HepG2 (cell line): ENCODE results near the gene RPS6KB2. TPM values are rescaled to one million over a fixed set of nuclear protein-coding genes. Genes with fewer than 3 reads are reported as not detected.
A peak's percentile ranks its signal among the peaks of the same experiment; 100 is the strongest.

Experiments used
- CREB1 ChIP-seq, 2 experiments: fragments of 450-650 bp in 1 of 2; IDR thresholded peaks; 2 replicates each; pipeline ENCODE4 v1.6.1; 2016 to 2017; ENCODE audit warnings: control low read depth in 1 of 2, mild to moderate bottlenecking in 1 of 2, missing compliant biosample characterization in 1 of 2, missing genetic modification characterization in 1 of 2
- HOXA5 ChIP-seq: sonication (generic); formaldehyde crosslinking; IDR thresholded peaks from 2 replicates; pipeline ENCODE4 v1.4.0; 2020; ENCODE audit warnings: missing genetic modification reagents
- JDP2 ChIP-seq: sonication (generic); formaldehyde crosslinking; IDR thresholded peaks from 2 replicates; pipeline ENCODE4 v1.8.1; 2022; ENCODE audit warnings: missing genetic modification reagents, borderline replicate concordance
- MZF1 ChIP-seq: sonication (generic); formaldehyde crosslinking; IDR thresholded peaks from 2 replicates; pipeline ENCODE4 v1.8.1; 2023; ENCODE audit warnings: mild to moderate bottlenecking, missing genetic modification reagents, borderline replicate concordance
- NCOA1 ChIP-seq: sonication (generic); formaldehyde crosslinking; IDR thresholded peaks from 2 replicates; pipeline ENCODE4 v1.9.0; 2021; ENCODE audit warnings: missing genetic modification reagents
- SETDB1 ChIP-seq: sonication (generic); formaldehyde crosslinking; IDR thresholded peaks from 2 replicates; pipeline ENCODE4 v1.5.1; 2020; ENCODE audit warnings: missing genetic modification reagents, mild to moderate bottlenecking, borderline replicate concordance
- ZNF547 ChIP-seq: sonication (generic); formaldehyde crosslinking; IDR thresholded peaks from 2 replicates; pipeline ENCODE4 v1.5.1; 2020; ENCODE audit warnings: mild to moderate bottlenecking, missing genetic modification reagents
- polyA plus RNA-seq, 8 experiments: library from polyadenylated mRNA; depleted of rRNA in 3 of 8; stranded (reverse) in 7 of 8; unstranded in 1 of 8; fragments of >200 nt; fragmentation: Illumina TruSeq in 4 of 8; extraction: Trizol in 4 of 8; gene quantifications; 2 replicates each; pipeline versions ENCODE4 v1.2.1 to v1.2.3, GENCODE V29; 2011 to 2016; ENCODE audit warnings: low read depth in 4 of 8, missing spikeins in 1 of 8, mixed read lengths in 1 of 8; ENCODE audit not compliant: insufficient read depth in 1 of 8
- total RNA-seq, 5 experiments: library from RNA; depleted of rRNA; stranded (reverse); fragments of >200 nt; fragmentation: Illumina TruSeq; extraction: Trizol; gene quantifications; 2 replicates each; pipeline ENCODE4 v1.2.3, GENCODE V29; 2016; ENCODE audit warnings: low read depth in 1 of 5
- TF ChIP-seq, protein P1 (sequence below): sonication (generic); formaldehyde crosslinking; IDR thresholded peaks from 2 replicates; pipeline ENCODE4 v1.5.1; 2020; ENCODE audit warnings: mild to moderate bottlenecking, missing genetic modification reagents, moderate library complexity
- TF ChIP-seq, protein P2 (sequence below): fragments of 450-650 bp; IDR thresholded peaks from 2 replicates; pipeline ENCODE4 v1.6.1; 2017
- TF ChIP-seq, protein P3 (sequence below): sonication (generic); formaldehyde crosslinking; conservative IDR thresholded peaks from 2 replicates; pipeline ENCODE4 v1.4.0; 2020; ENCODE audit warnings: missing genetic modification reagents
- TF ChIP-seq, protein P4 (sequence below): sonication (generic); formaldehyde crosslinking; IDR thresholded peaks from 2 replicates; pipeline ENCODE4 v1.4.0; 2020; ENCODE audit warnings: missing genetic modification reagents
- TF ChIP-seq, protein P5 (sequence below), 2 experiments: IDR thresholded peaks; 2 replicates each; pipeline ENCODE4 v1.6.1; 2011 to 2012; ENCODE audit warnings: low read length in 2 of 2, borderline replicate concordance in 1 of 2, low read depth in 1 of 2, mild to moderate bottlenecking in 1 of 2, moderate library complexity in 1 of 2

Gene RPS6KB2
- total and polyA plus RNA-seq, 2 of the 13 experiments (the other 11 are each of a cell fraction or from before 2014, with no cell fraction given), result 52.9 to 54.8 TPM

DNA sequence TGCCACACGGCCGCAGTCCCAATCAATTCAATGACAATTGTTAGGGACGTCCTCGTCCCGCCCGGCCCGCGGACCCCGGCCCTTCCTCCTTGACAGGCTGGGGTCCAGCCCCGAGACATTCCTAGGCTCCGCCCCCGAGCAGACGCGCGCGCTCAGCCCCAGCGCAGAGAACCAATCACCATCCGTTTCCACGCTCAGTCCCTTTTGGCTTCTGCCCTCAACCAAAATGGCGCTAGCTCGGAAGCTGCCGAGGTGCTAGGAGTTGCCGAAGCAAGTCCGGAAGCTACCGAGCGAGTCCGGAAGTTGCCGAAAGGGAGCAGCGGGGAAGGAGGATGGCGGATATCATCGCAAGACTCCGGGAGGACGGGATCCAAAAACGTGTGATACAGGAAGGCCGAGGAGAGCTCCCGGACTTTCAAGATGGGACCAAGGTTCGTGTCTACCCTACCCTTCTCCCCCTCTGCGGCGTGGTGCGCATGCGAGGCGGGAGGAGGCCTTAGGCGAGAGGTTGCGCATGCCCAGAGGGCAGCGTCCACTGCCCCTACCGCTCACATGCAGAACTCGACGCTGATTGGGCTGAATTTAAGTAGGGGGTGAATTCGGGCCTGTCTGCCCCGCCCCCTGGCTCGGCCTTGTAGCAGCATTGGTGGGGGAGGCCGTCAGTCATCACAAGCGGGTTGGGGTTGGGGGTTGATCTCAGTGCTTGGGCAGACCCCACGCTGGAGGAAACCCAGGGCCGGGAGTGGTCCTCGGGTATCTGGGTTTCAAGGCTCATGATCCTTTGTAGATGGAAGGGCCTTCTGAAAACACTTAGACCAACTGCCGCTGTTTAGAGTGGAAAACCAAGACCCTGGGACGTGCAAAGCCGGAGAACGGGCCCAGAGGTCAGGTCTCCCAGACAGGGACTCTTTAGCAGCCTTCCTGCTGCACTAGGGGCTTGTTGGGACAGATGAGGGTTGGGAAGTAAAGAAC is 54.8 kb downstream of the RPS6KB2 start, which contains the start of gene AIP (continued):
- TF ChIP-seq, protein P1, sequence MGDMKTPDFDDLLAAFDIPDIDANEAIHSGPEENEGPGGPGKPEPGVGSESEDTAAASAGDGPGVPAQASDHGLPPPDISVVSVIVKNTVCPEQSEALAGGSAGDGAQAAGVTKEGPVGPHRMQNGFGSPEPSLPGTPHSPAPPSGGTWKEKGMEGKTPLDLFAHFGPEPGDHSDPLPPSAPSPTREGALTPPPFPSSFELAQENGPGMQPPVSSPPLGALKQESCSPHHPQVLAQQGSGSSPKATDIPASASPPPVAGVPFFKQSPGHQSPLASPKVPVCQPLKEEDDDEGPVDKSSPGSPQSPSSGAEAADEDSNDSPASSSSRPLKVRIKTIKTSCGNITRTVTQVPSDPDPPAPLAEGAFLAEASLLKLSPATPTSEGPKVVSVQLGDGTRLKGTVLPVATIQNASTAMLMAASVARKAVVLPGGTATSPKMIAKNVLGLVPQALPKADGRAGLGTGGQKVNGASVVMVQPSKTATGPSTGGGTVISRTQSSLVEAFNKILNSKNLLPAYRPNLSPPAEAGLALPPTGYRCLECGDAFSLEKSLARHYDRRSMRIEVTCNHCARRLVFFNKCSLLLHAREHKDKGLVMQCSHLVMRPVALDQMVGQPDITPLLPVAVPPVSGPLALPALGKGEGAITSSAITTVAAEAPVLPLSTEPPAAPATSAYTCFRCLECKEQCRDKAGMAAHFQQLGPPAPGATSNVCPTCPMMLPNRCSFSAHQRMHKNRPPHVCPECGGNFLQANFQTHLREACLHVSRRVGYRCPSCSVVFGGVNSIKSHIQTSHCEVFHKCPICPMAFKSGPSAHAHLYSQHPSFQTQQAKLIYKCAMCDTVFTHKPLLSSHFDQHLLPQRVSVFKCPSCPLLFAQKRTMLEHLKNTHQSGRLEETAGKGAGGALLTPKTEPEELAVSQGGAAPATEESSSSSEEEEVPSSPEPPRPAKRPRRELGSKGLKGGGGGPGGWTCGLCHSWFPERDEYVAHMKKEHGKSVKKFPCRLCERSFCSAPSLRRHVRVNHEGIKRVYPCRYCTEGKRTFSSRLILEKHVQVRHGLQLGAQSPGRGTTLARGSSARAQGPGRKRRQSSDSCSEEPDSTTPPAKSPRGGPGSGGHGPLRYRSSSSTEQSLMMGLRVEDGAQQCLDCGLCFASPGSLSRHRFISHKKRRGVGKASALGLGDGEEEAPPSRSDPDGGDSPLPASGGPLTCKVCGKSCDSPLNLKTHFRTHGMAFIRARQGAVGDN (CRISPR knock-in tag), result peak; percentile 100
- TF ChIP-seq, protein P2, sequence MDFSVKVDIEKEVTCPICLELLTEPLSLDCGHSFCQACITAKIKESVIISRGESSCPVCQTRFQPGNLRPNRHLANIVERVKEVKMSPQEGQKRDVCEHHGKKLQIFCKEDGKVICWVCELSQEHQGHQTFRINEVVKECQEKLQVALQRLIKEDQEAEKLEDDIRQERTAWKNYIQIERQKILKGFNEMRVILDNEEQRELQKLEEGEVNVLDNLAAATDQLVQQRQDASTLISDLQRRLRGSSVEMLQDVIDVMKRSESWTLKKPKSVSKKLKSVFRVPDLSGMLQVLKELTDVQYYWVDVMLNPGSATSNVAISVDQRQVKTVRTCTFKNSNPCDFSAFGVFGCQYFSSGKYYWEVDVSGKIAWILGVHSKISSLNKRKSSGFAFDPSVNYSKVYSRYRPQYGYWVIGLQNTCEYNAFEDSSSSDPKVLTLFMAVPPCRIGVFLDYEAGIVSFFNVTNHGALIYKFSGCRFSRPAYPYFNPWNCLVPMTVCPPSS, result no peak
- TF ChIP-seq CREB1 (IDR thresholded peaks at IDR 0.05), result peak; percentile 45; the same call in 1 of the 2 replicates
- peak; percentile 91 for TF ChIP-seq CREB1 (CRISPR knock-in tag; IDR thresholded peaks at IDR 0.05)
- TF ChIP-seq HOXA5 (CRISPR knock-in tag), result peak; percentile 94
- peak; percentile 99 for TF ChIP-seq ZNF547
- TF ChIP-seq NCOA1 (CRISPR knock-in tag), result 0 out of 2 replicates have a peak, but pooled peaks have one; percentile 50
- TF ChIP-seq, protein P3, sequence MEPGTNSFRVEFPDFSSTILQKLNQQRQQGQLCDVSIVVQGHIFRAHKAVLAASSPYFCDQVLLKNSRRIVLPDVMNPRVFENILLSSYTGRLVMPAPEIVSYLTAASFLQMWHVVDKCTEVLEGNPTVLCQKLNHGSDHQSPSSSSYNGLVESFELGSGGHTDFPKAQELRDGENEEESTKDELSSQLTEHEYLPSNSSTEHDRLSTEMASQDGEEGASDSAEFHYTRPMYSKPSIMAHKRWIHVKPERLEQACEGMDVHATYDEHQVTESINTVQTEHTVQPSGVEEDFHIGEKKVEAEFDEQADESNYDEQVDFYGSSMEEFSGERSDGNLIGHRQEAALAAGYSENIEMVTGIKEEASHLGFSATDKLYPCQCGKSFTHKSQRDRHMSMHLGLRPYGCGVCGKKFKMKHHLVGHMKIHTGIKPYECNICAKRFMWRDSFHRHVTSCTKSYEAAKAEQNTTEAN (CRISPR knock-in tag), result no peak; the same call in 1 of the 2 replicates
- TF ChIP-seq MZF1 (CRISPR knock-in tag), result no peak
- TF ChIP-seq, protein P4, sequence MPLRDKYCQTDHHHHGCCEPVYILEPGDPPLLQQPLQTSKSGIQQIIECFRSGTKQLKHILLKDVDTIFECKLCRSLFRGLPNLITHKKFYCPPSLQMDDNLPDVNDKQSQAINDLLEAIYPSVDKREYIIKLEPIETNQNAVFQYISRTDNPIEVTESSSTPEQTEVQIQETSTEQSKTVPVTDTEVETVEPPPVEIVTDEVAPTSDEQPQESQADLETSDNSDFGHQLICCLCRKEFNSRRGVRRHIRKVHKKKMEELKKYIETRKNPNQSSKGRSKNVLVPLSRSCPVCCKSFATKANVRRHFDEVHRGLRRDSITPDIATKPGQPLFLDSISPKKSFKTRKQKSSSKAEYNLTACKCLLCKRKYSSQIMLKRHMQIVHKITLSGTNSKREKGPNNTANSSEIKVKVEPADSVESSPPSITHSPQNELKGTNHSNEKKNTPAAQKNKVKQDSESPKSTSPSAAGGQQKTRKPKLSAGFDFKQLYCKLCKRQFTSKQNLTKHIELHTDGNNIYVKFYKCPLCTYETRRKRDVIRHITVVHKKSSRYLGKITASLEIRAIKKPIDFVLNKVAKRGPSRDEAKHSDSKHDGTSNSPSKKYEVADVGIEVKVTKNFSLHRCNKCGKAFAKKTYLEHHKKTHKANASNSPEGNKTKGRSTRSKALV (CRISPR knock-in tag), result peak; percentile 68
- TF ChIP-seq, protein P5, sequence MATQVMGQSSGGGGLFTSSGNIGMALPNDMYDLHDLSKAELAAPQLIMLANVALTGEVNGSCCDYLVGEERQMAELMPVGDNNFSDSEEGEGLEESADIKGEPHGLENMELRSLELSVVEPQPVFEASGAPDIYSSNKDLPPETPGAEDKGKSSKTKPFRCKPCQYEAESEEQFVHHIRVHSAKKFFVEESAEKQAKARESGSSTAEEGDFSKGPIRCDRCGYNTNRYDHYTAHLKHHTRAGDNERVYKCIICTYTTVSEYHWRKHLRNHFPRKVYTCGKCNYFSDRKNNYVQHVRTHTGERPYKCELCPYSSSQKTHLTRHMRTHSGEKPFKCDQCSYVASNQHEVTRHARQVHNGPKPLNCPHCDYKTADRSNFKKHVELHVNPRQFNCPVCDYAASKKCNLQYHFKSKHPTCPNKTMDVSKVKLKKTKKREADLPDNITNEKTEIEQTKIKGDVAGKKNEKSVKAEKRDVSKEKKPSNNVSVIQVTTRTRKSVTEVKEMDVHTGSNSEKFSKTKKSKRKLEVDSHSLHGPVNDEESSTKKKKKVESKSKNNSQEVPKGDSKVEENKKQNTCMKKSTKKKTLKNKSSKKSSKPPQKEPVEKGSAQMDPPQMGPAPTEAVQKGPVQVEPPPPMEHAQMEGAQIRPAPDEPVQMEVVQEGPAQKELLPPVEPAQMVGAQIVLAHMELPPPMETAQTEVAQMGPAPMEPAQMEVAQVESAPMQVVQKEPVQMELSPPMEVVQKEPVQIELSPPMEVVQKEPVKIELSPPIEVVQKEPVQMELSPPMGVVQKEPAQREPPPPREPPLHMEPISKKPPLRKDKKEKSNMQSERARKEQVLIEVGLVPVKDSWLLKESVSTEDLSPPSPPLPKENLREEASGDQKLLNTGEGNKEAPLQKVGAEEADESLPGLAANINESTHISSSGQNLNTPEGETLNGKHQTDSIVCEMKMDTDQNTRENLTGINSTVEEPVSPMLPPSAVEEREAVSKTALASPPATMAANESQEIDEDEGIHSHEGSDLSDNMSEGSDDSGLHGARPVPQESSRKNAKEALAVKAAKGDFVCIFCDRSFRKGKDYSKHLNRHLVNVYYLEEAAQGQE (IDR thresholded peaks at IDR 0.05; ENCODE audit: borderline replicate concordance in 1 of 2, low read depth in 1 of 2, low read length in 2 of 2), result no peak
- TF ChIP-seq SETDB1, result peak; percentile 96
- TF ChIP-seq JDP2, result no peak
